OCI-LY3 (cell line): Measurements from ENCODE around the gene PDILT.

ENCODE experiments used
- H2AFZ ChIP-seq: fragments of 200-600, 300-600 bp; shearing (Covaris generic); 2 replicates; pipeline ENCODE4 v1.6.0; 2014; ENCODE audit warnings: antibody characterized with exemption, low read depth, low read length
- H3K27ac ChIP-seq: fragments of 200-600, 300-600 bp; sonication (generic); 2 replicates; pipeline ENCODE4 v1.5.1; 2014; ENCODE audit warnings: mild to moderate bottlenecking, low read length, moderate library complexity, mixed read lengths
- H3K27me3 ChIP-seq: fragments of 200-600, 300-600 bp; sonication (generic); 2 replicates; pipeline ENCODE4 v1.6.1; 2014; ENCODE audit warnings: low read depth, low read length, mixed read lengths
- H3K36me3 ChIP-seq: fragments of 200-600, 300-600 bp; sonication (generic); replicated peaks from 2 replicates; pipeline ENCODE3; 2014; ENCODE audit warnings: low read depth, low read length, mixed read lengths
- H3K4me1 ChIP-seq: fragments of 300-600, 200-600 bp; sonication (generic); 2 replicates; pipeline ENCODE4 v1.6.1; 2014; ENCODE audit warnings: low read length, mixed read lengths
- H3K4me2 ChIP-seq: fragments of 200-600, 300-600 bp; sonication (generic); 2 replicates; pipeline ENCODE4 v1.6.1; 2014; ENCODE audit warnings: low read length, mixed read lengths
- H3K4me3 ChIP-seq: fragments of 300-600, 200-600 bp; sonication (generic); 2 replicates; pipeline ENCODE4 v1.5.1; 2014; ENCODE audit warnings: antibody characterized with exemption, mild to moderate bottlenecking, low read length, moderate library complexity
- H3K79me2 ChIP-seq: fragments of 300-600, 200-600 bp; shearing (Covaris generic); 2 replicates; pipeline ENCODE4 v1.6.1; 2014; ENCODE audit warnings: mild to moderate bottlenecking, low read length, mixed read lengths
- H3K9ac ChIP-seq: fragments of 300-600, 200-600 bp; shearing (Covaris generic); 2 replicates; pipeline ENCODE4 v1.6.0; 2014; ENCODE audit warnings: mild to moderate bottlenecking, low read length, moderate library complexity
- H3K9me3 ChIP-seq: fragments of 200-600, 300-600 bp; shearing (Covaris generic); 2 replicates; pipeline ENCODE4 v1.6.1; 2014; ENCODE audit warnings: low read length, mixed read lengths; ENCODE audit not compliant: insufficient read depth
- H4K20me1 ChIP-seq: fragments of 200-600, 300-600 bp; sonication (generic); 2 replicates; pipeline ENCODE4 v1.6.1; 2016; ENCODE audit warnings: low read length, mixed read lengths; ENCODE audit not compliant: insufficient read depth
- EZH2phosphoT487 ChIP-seq: fragments of 200-600 bp; shearing (Covaris generic); IDR thresholded peaks from 2 replicates; pipeline ENCODE4 v1.6.1; 2018; ENCODE audit warnings: antibody characterized with exemption, mixed run types, low read depth
- TF ChIP-seq, protein P1 (sequence below): fragments of 200-600, 300-600 bp; sonication (generic); IDR thresholded peaks from 2 replicates; pipeline ENCODE4 v1.5.1; 2014; ENCODE audit warnings: antibody characterized with exemption, low read length, low read depth

Gene PDILT

DNA sequence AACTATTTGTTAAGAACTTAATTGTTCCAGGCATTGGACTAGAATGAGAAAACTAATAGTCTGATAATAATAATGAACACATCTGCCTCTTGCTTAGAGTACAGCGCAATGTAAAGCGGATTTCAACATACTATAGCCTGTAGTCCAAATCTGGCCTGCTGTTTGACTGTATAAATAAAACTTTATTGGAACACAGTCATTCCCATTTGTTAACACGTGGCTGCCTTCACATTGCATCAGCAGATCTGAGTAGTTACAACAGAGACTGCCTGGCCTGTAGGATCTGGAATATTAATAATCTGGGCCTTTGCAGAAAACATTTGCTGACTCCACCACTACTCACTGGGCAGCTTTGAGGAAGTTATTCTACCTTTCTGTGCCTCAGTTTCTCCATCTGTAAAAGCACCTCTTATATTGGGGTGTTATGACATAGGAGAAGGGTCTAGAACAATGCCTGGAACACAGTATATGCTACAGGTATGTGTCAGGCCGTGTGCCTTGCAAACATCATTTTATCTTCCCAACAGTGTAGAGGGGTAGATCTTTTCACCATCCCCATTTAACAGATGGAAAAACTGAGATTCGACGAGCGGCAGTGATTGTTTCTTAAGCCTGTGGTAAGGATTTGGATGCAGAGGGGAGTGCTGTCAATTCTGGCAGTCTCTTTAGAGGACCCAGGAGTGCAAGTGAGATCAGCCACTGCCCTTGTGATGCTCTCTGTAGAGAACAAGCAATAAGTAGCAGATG lies 22.2 kb downstream of the PDILT start:
- Histone ChIP-seq H3K27me3 (peaks cover 15% of the 10 kb centered on the region), H3K27ac (no peak overlapping the region), H3K9ac (no peak overlapping the region), H3K36me3 (no peaks in the 10 kb centered on the region), H2AFZ (no peak overlapping the region), H3K4me3 (no peak overlapping the region), H4K20me1 (no peaks in the 10 kb centered on the region), H3K9me3 (no peaks in the 10 kb centered on the region), H3K4me2 (no peak overlapping the region), H3K79me2 (no peaks in the 10 kb centered on the region), H3K4me1 (peaks cover 6% of the 10 kb centered on the region; the same call in 1 of the 2 replicates)
- TF ChIP-seq EZH2phosphoT487 = no peak
- TF ChIP-seq, protein P1, sequence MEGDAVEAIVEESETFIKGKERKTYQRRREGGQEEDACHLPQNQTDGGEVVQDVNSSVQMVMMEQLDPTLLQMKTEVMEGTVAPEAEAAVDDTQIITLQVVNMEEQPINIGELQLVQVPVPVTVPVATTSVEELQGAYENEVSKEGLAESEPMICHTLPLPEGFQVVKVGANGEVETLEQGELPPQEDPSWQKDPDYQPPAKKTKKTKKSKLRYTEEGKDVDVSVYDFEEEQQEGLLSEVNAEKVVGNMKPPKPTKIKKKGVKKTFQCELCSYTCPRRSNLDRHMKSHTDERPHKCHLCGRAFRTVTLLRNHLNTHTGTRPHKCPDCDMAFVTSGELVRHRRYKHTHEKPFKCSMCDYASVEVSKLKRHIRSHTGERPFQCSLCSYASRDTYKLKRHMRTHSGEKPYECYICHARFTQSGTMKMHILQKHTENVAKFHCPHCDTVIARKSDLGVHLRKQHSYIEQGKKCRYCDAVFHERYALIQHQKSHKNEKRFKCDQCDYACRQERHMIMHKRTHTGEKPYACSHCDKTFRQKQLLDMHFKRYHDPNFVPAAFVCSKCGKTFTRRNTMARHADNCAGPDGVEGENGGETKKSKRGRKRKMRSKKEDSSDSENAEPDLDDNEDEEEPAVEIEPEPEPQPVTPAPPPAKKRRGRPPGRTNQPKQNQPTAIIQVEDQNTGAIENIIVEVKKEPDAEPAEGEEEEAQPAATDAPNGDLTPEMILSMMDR = no peak

DNA sequence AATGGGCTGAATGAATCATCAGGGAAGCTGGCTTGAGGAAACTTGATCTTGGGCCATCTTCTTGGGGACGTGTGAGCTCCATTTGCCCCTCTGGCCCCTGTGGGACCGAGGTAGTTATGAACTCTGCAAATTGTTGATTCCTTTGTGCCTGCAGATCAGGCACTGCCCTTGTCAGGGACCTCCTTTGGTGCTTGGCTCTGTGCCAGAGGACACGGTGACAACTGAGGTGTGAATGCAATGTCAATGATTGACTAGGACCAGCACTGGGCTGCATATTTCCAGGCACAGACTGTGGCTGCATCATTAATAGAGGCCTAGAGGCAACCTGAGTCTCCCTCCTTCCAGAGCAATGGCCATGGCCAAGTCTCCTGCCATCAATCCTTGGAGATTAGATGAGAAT lies 23.8 kb downstream of the PDILT start:
- Histone ChIP-seq H3K79me2 (no peaks in the 10 kb centered on the region), H3K9ac (no peak overlapping the region), H3K27ac (no peak overlapping the region), H3K27me3 (peaks cover 20% of the 10 kb centered on the region), H3K4me2 (no peak overlapping the region), H2AFZ (no peak overlapping the region), H4K20me1 (no peaks in the 10 kb centered on the region), H3K36me3 (no peaks in the 10 kb centered on the region), H3K4me1 (0 out of 2 replicates have a peak, but pooled peaks cover 5% of the 10 kb centered on the region), H3K4me3 (no peak overlapping the region), H3K9me3 (no peaks in the 10 kb centered on the region)
- TF ChIP-seq, protein P1 = no peak
- TF ChIP-seq EZH2phosphoT487 = no peak

DNA sequence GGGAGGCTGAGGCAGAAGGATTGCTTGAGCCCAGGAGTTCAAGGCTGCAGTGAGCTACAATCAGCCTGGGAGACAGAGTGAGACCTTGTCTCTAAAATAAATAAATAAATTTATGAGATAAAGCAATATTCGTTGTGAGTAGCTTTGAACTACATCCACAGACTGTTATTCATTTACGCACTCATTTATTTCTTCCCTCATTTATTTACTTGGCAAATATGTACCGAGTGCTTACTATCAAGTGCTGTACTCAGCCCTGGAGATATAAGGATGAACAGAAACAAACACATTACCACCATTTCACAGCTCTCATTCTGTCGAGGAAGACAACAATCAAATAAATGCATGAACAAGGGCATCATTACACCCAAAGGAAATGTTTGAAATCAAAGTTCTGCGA lies 27.4 kb downstream of the PDILT start:
- no peak overlapping the region for H3K9ac ChIP-seq
- no peak overlapping the region for H3K4me3 ChIP-seq
- peaks cover 44% of the 10 kb centered on the region for H3K27me3 ChIP-seq
- H3K9me3 ChIP-seq = no peaks in the 10 kb centered on the region
- no peak overlapping the region for H3K4me2 ChIP-seq
- H3K79me2 ChIP-seq = no peaks in the 10 kb centered on the region
- H2AFZ ChIP-seq = no peak overlapping the region
- H3K36me3 ChIP-seq = no peaks in the 10 kb centered on the region
- 0 out of 2 replicates have a peak, but pooled peaks cover 3% of the 10 kb centered on the region for H3K4me1 ChIP-seq
- TF ChIP-seq, protein P1 = no peak
- no peak for TF ChIP-seq EZH2phosphoT487
- no peak overlapping the region for H3K27ac ChIP-seq
- no peaks in the 10 kb centered on the region for H4K20me1 ChIP-seq

DNA sequence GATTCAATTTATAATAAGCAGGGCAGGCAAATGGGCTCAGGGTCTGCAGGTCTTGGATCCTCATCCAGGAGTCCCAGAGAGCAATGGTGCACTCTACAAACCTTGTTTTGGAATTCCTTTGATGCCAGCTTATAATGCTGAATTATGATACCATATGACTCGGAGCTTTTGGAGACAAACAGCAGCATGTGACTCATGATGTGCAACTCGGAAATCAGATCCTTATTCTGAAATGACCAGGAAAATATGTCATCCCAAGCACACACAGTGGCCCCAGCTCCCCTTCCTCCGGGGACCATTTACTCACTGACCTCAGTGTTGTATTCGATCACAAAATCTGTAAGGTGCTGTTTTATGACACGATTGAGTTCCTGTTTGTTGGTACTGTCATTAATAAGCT lies 31.8 kb downstream of the PDILT start:
- TF ChIP-seq, protein P1 = no peak
- TF ChIP-seq EZH2phosphoT487 = no peak
- Histone ChIP-seq H3K79me2 (no peaks in the 10 kb centered on the region), H3K9me3 (no peaks in the 10 kb centered on the region)

More for the DNA sequence above, 31.8 kb downstream of the PDILT start:
- no peak overlapping the region for H3K27ac ChIP-seq
- H3K27me3 ChIP-seq = peaks cover 66% of the 10 kb centered on the region
- H3K9ac ChIP-seq = no peak overlapping the region
- no peaks in the 10 kb centered on the region for H3K36me3 ChIP-seq
- H2AFZ ChIP-seq = no peak overlapping the region
- no peak overlapping the region for H3K4me2 ChIP-seq
- no peaks in the 10 kb centered on the region for H4K20me1 ChIP-seq
- H3K4me3 ChIP-seq = no peak overlapping the region
- 0 out of 2 replicates have a peak, but pooled peaks cover 3% of the 10 kb centered on the region for H3K4me1 ChIP-seq
